PC-3 (cell line): ENCODE results near the gene VAV3. TPM values are rescaled to one million over a fixed set of nuclear protein-coding genes. Genes with fewer than 3 reads are reported as not detected.

Source experiments
- ATAC-seq: fragments of 200-7000 bp; cut with Tn5 transposase; 2 replicates; pipeline ENCODE4 v1.9.1; 2020; ENCODE audit warnings: mild to moderate bottlenecking, moderate library complexity
- BruUV-seq: library from RNA; stranded (reverse); fragments of 400-500 nt; replicated peaks from 2 replicates; lab custom pipeline; 2021; lab: Mats Ljungman, UMichigan
- CTCF ChIA-PET: fragments of 300-600 bp; sonication (Branson Sonifier 250); formaldehyde crosslinking; loops from one replicate; lab custom pipeline; 2022; ENCODE audit warnings: antibody characterized with exemption; lab: Charles Lee
- POLR2A ChIA-PET: fragments of 300-600 bp; sonication (Branson Sonifier 250); formaldehyde crosslinking; loops from one replicate; lab custom pipeline; 2022; ENCODE audit warnings: antibody characterized with exemption; ENCODE audit not compliant: unreplicated experiment; lab: Charles Lee
- DNase-seq: peaks from one replicate; pipeline ENCODE4 v3.0.0-alpha.2; 2015
- H2AFZ ChIP-seq: fragments of 300-600 bp; sonication (generic); 2 replicates; pipeline ENCODE4 v1.6.0; 2016; ENCODE audit warnings: antibody characterized with exemption, low read length
- H3F3A ChIP-seq: fragments of 300-600 bp; sonication (generic); one replicate; pipeline ENCODE4 v1.6.0; 2017; ENCODE audit warnings: antibody characterized with exemption, low read length, control low read depth, mild to moderate bottlenecking; ENCODE audit not compliant: unreplicated experiment
- H3K27ac ChIP-seq: fragments of 300-600 bp; sonication (generic); 2 replicates; pipeline ENCODE4 v1.5.1; 2016; ENCODE audit warnings: mild to moderate bottlenecking, low read length
- H3K27me3 ChIP-seq: fragments of 300-600 bp; sonication (generic); 2 replicates; pipeline ENCODE4 v1.6.1; 2016; ENCODE audit warnings: low read length, mixed read lengths
- H3K36me3 ChIP-seq: fragments of 300-600 bp; sonication (generic); 2 replicates; pipeline ENCODE4 v1.6.1; 2016; ENCODE audit warnings: low read depth, mixed run types, low read length, mixed read lengths
- H3K4me1 ChIP-seq: fragments of 300-600 bp; sonication (generic); 2 replicates; pipeline ENCODE4 v1.5.1; 2016; ENCODE audit warnings: low read length; ENCODE audit not compliant: insufficient read depth
- H3K4me2 ChIP-seq: fragments of 300-600 bp; sonication (generic); 2 replicates; pipeline ENCODE4 v1.6.0; 2016; ENCODE audit warnings: low read length
- H3K4me3 ChIP-seq: fragments of 300-600 bp; sonication (generic); 2 replicates; pipeline ENCODE4 v1.5.1; 2016; ENCODE audit warnings: mild to moderate bottlenecking, low read length, mixed read lengths
- H3K79me2 ChIP-seq: fragments of 300-600 bp; sonication (generic); 2 replicates; pipeline ENCODE4 v1.6.1; 2017; ENCODE audit warnings: low read length, mixed read lengths
- H3K9ac ChIP-seq: fragments of 300-600 bp; sonication (generic); 2 replicates; pipeline ENCODE4 v1.6.0; 2016; ENCODE audit warnings: mild to moderate bottlenecking, low read length
- H3K9me2 ChIP-seq: fragments of 300-600 bp; sonication (generic); replicated peaks from 2 replicates; pipeline ENCODE4 v1.6.1; 2016; ENCODE audit warnings: mixed run types, low read length, mixed read lengths
- H3K9me3 ChIP-seq: fragments of 300-600 bp; sonication (generic); 2 replicates; pipeline ENCODE4 v1.6.1; 2016; ENCODE audit warnings: low read length, mixed read lengths
- H4K20me1 ChIP-seq: fragments of 300-600 bp; sonication (generic); 2 replicates; pipeline ENCODE4 v1.6.1; 2016; ENCODE audit warnings: low read length, mixed read lengths
- EZH2 ChIP-seq: fragments of 300-600 bp; sonication (generic); IDR thresholded peaks from one replicate; pipeline ENCODE4 v1.6.1; 2017; ENCODE audit warnings: antibody characterized with exemption, mild to moderate bottlenecking, low read length; ENCODE audit not compliant: unreplicated experiment
- EZH2phosphoT487 ChIP-seq: fragments of 300-600 bp; sonication (generic); IDR thresholded peaks from 2 replicates; pipeline ENCODE4 v1.6.1; 2018; ENCODE audit warnings: mild to moderate bottlenecking, antibody characterized with exemption, low read length, borderline replicate concordance
- intact Hi-C: fragments of 100-400 bp; cut with micrococcal nuclease; formaldehyde crosslinking; loops from 2 replicates; pipeline ENCODE4 v1.9.0; 2023
- total RNA-seq: library from RNA; depleted of rRNA; stranded (reverse); fragments of >200 nt; gene quantifications from 2 replicates; pipeline ENCODE4 v1.2.3, GENCODE V29; 2014
- TF ChIP-seq, protein P1 (sequence below): fragments of 300-600 bp; sonication (generic); conservative IDR thresholded peaks from 2 replicates; pipeline ENCODE4 v1.5.1; 2017; ENCODE audit warnings: antibody characterized with exemption, low read depth, mild to moderate bottlenecking, low read length

VAV3 gene
- total RNA-seq, 1 experiment from 2014 or later = 0.73 TPM

DNA sequence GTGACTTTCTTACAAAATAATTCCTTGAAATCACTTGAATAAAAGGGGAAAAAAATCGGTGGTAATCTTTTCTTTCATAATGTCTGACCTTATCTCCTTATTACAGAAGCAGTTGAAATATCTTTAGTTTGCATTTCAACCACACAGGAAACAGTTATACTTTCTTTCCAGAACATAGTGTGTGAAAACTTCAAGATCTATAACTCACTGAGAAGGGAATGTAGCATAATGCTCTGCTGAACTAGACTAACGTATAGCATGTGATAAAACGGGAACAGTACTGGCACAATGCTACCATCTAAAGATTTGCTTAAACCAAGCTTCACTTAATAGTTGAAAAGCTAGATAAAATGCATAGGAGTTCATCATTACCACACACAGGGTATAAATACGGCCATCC, 45.0 kb downstream of the VAV3 start:
- no peaks in the 10 kb centered on the region for H3F3A ChIP-seq
- DNase-seq (no peak), ATAC-seq (no peak)
- H3K9me2 ChIP-seq = no peaks in the 10 kb centered on the region
- POLR2A ChIA-PET = no interaction called here
- H2AFZ ChIP-seq = no peak overlapping the region
- no peaks in the 10 kb centered on the region for H3K27me3 ChIP-seq
- TF ChIP-seq EZH2phosphoT487 (no peak), EZH2 (no peak)
- TF ChIP-seq, protein P1, sequence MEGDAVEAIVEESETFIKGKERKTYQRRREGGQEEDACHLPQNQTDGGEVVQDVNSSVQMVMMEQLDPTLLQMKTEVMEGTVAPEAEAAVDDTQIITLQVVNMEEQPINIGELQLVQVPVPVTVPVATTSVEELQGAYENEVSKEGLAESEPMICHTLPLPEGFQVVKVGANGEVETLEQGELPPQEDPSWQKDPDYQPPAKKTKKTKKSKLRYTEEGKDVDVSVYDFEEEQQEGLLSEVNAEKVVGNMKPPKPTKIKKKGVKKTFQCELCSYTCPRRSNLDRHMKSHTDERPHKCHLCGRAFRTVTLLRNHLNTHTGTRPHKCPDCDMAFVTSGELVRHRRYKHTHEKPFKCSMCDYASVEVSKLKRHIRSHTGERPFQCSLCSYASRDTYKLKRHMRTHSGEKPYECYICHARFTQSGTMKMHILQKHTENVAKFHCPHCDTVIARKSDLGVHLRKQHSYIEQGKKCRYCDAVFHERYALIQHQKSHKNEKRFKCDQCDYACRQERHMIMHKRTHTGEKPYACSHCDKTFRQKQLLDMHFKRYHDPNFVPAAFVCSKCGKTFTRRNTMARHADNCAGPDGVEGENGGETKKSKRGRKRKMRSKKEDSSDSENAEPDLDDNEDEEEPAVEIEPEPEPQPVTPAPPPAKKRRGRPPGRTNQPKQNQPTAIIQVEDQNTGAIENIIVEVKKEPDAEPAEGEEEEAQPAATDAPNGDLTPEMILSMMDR = no peak
- no peak overlapping the region for H3K27ac ChIP-seq
- no TSS peak for BruUV-seq
- no peak overlapping the region for H3K4me2 ChIP-seq
- intact Hi-C loops = no loop called here
- H3K4me1 ChIP-seq = no peaks in the 10 kb centered on the region
- H3K9me3 ChIP-seq = no peaks in the 10 kb centered on the region
- no peaks in the 10 kb centered on the region for H3K79me2 ChIP-seq
- H4K20me1 ChIP-seq = no peaks in the 10 kb centered on the region
- no peak overlapping the region for H3K4me3 ChIP-seq
- CTCF ChIA-PET = no interaction called here
- H3K36me3 ChIP-seq = no peaks in the 10 kb centered on the region
- no peak overlapping the region for H3K9ac ChIP-seq

GRCh38 chr1:107914119-107914765, 50.7 kb downstream of the VAV3 start:
- H3K4me3 ChIP-seq = no peak overlapping the region
- no peak overlapping the region for H2AFZ ChIP-seq
- BruUV-seq = no TSS peak
- H3K9ac ChIP-seq = no peak overlapping the region
- no peak for TF ChIP-seq EZH2phosphoT487
- TF ChIP-seq, protein P1 = no peak
- no peak for TF ChIP-seq EZH2
- CTCF ChIA-PET = no interaction called here
- POLR2A ChIA-PET = no interaction called here
- no peaks in the 10 kb centered on the region for H3K27me3 ChIP-seq
- DNase-seq = no peak
- no peaks in the 10 kb centered on the region for H3K79me2 ChIP-seq
- H3K27ac ChIP-seq = no peak overlapping the region
- intact Hi-C loops = no loop called here
- no peaks in the 10 kb centered on the region for H3K9me2 ChIP-seq
- H3K4me1 ChIP-seq = no peaks in the 10 kb centered on the region
- no peaks in the 10 kb centered on the region for H3F3A ChIP-seq
- no peaks in the 10 kb centered on the region for H3K36me3 ChIP-seq
- H3K9me3 ChIP-seq = no peaks in the 10 kb centered on the region
- ATAC-seq = no peak
- no peak overlapping the region for H3K4me2 ChIP-seq
- H4K20me1 ChIP-seq = no peaks in the 10 kb centered on the region

DNA sequence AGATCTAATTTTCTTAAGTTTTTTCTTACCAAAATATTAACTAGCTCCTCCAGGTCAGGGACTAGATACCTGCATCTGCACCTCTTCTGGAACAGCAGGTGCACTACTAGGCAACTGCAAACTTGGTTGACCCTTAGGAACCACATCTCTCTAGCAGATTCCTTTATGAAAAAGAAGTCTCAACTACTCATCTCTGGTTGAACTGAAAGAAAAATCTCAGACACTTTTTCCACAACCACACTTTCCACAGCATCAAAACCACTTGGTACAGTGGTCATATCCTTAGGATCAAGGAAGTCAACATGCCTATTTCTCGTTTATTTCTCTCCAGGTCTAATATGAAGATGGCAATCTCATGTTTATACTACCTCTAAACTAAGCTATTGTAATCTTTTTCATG, 52.3 kb downstream of the VAV3 start:
- Histone ChIP-seq H3K9ac (no peak overlapping the region), H3K9me3 (no peaks in the 10 kb centered on the region), H3F3A (no peaks in the 10 kb centered on the region), H3K9me2 (no peaks in the 10 kb centered on the region), H3K27me3 (no peaks in the 10 kb centered on the region), H2AFZ (no peak overlapping the region), H3K79me2 (no peaks in the 10 kb centered on the region), H3K4me3 (no peak overlapping the region), H3K4me2 (no peak overlapping the region), H3K4me1 (no peaks in the 10 kb centered on the region), H4K20me1 (no peaks in the 10 kb centered on the region), H3K27ac (no peak overlapping the region), H3K36me3 (no peaks in the 10 kb centered on the region)
- ChIA-PET CTCF (no interaction called here), POLR2A (no interaction called here)
- TF ChIP-seq, protein P1 = no peak
- TF ChIP-seq EZH2 = no peak
- no peak for TF ChIP-seq EZH2phosphoT487
- no TSS peak for BruUV-seq
- ATAC-seq (no peak), DNase-seq (no peak)
- intact Hi-C loops = no loop called here
